HG03139 (cell line): ENCODE data around the gene PCBP3.
"Not testable (repeated sequence)": the region's sequence is repeated elsewhere in the genome, so short reads cannot be mapped to it uniquely, and the experiment has no call there.

Experiments
- ATAC-seq: cut with Tn5 transposase; IDR thresholded peaks from one replicate; pipeline ENCODE4 v1.9.1; 2021; ENCODE audit not compliant: unreplicated experiment

The PCBP3 gene

DNA sequence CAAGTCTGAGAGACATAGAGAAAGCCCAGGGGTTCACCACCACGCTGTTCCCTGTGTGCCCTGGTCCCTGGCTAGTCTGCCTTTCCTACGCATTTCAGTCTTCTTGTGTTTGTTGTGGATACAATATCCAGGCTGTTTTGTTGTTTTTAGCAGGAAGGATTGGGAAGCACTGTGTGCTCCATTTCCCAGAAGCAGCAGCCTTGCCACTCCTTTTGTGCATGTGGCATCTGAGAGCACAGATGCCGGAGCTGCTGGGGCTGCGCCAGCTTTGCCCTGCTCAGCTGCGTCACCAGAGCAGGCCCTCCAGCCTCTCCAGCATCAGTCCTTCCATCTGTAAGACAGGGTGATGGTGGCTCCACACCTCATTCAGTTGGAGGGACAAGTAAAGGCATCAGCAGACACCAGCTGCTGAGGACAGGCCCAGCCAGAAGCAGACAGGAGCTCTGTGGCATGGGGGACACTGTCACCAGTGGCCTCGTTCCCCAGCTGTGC is 243.6 kb downstream of the PCBP3 start:
- ATAC-seq: no peak

DNA sequence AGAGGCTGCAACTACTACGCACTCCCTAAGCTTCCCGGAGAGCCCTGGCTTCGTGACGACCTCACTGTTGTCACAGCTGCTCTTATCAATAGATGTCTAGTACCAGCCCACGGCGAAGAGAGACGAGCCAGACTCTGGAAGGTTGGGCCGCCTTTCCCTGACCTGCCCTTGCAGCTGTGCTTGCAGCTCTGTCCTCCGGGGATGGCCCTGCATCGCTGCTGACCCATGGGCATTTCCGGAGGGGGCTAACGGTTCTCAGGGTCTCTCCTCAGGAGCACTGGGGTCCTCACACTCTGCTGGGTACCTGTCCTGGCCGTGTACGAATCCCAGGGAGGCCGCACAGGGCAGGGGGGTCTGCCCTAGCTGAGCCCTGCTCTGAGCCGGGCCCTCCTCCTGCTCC is 244.3 kb downstream of the PCBP3 start:
- no peak for ATAC-seq

DNA sequence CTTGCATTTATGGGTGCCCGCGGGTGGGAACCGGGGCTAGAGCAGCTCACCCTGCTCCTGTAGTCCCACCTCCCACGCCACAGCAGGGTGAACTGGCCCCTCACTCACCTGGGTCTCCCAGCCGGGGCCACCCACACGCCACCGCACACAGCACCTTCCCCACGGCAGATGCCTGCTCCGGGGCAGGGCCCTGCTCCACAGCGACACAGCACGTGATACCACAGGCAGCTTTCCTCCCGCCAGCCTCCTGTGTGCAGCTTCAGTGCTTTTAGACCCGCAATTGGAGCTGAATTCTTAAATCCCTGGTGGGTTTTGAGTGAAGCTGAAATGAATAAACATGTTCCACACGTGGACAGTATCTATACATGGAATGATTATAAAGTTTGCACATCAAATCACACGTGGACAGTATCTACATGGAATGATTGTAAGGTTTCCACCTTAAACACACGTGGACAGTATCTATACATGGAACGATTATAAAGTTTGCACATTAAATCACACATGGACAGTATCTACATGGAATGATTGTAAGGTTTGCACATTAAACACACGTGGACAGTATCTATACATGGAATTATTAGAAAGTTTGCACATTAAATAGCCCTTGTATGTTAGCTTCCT is 245.0 kb downstream of the PCBP3 start:
- no peak for ATAC-seq

- no peak for ATAC-seq
These were observed 245.7 kb downstream of the PCBP3 start for GRCh38 chr21:45889256-45889655.

DNA sequence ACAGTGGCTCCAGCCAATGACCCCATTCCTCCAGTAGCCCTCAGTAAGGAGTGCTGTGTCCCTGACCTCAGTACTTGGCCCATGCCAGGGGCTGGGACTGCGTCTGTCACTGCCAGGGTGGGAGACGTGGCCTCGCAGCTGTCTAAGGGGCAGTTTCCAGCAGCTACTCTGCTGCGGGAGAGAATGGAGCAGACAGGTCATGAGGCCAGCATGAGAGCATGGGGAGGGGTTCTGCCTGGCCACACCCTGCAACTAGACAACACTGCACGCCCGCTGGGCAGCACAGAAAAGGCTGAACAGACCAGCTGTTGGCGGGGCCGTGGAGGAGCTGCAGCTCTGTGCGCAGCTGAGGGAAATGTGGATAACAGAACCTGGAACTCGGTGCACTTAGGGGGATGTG is 246.4 kb downstream of the PCBP3 start:
- ATAC-seq: no peak

DNA sequence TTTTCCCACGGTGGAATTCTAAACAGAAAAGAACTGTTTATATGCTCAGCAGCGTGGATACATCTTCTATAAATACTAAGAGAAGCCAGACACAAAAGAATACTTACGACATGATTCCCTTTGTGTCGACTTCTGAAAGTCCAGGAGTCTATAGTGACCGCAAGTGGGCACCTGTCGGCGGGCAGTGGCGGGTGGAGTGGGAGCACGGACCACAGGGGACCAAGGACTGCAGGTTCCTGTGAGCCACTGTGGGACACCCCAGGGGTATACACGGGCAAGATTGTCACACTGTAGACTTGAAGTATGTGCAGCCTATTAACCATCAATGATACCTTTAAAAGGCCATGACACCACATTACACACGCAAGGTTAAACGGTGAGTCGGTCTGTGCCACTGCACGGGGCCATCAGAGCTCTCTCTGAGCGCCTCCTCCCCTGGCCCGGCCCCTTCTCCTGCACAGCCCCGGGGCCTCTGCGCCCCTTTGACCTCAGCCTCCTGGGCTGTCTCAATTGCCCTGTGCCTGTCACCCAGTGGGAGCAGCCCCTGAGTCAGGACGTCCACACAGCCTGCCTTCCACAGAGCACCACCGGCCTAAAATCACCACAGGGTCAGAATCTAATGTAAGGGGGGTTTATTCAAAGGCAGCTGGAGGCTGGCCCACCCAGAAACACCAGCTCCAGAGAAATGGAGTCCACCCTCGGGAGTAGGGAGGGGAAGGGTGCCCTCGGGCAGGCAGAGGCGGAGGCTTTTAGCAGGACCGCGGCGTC is 248.0 kb downstream of the PCBP3 start:
- ATAC-seq: no peak

- no peak for ATAC-seq
These were observed 248.8 kb downstream of the PCBP3 start for GRCh38 chr21:45892156-45892915.

DNA sequence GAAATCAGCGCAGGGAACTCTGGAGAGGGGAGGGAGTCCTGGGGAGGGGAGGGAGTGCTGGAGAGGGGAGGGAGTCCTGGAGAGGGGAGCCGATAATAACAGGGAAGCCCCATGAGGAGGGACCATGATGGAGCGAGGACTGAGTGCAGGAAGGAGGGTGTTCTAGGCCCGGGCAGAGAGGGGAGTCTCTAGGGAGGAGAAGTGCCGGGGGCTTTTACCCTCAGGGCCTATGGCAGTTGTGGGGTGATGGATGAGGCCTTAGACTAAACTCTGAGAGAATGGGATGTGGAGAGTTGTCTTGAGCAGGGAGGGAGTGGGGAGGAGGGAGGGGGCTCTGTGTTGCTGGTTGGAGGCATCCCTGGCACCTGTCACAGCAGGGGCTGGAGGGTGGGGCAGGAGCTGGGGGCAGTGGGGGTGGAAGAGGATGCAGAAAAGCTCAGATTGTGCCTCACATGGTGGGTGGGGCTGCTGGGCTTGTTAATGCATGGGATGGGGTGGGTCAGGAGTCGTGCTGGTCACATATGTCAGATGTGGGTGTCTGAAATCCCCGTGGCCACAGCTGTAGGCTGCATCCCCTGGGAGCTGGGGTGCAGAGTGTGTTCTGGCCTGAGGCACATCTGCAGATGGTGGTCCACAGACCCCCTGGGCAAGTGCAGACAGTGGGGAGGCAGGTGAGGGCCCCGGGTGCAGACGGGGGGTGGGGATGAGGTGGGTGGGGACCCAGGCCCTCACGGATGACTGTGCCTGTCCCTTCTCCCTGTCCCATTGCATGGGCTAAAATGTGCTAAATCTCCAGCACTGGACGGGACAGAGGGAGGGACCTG is 249.6 kb downstream of the PCBP3 start:
- no peak for ATAC-seq

DNA sequence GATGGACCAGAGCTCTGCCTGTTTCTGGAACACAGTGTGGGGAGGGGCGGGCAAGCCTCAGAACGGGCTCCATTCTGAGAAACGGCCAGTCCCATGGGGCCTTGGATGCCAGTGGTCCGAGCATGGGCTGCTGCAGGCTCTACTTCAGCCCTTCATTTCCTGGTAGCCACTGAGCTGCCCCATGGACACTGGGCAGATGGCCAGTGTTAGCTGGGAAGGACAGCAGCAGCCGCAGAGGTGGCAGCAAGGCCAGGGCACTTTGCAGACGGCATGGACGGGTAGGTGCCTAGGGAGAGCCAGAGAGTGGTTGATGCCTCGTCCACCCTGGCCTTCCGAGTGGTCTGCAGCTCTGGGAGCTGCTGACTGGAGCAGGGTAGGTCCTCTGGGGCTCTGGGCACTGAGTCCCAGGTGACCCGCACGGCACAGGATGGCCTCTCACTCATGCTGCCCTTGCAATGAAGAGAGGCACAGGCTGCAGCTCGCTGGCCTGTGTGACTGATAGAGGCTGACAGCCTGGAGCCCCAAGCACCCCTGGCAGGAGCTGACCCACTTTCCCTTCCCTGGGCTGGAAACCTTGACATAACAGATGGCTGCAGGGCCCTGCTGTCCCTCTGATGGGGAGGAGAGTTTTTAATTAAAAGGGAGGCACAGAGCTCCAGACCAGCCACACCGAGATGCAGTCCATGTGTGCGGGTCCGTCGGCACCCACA is 250.4 kb downstream of the PCBP3 start:
- no peak for ATAC-seq

GRCh38 chr21:45894450-45894825 is 250.9 kb downstream of the PCBP3 start:
- no peak for ATAC-seq

GRCh38 chr21:45894906-45895777 is 251.6 kb downstream of the PCBP3 start:
- ATAC-seq: no peak

GRCh38 chr21:45895778-45896370 is 252.3 kb downstream of the PCBP3 start:
- ATAC-seq: no peak

GRCh38 chr21:45896431-45896830 is 252.9 kb downstream of the PCBP3 start:
- ATAC-seq: not testable (repeated sequence)

- ATAC-seq: no peak
These were observed 253.9 kb downstream of the PCBP3 start for GRCh38 chr21:45897191-45898027.

- ATAC-seq: no peak
These were observed 254.5 kb downstream of the PCBP3 start for GRCh38 chr21:45898028-45898350.

GRCh38 chr21:45898781-45899180 is 255.3 kb downstream of the PCBP3 start:
- ATAC-seq: no peak

DNA sequence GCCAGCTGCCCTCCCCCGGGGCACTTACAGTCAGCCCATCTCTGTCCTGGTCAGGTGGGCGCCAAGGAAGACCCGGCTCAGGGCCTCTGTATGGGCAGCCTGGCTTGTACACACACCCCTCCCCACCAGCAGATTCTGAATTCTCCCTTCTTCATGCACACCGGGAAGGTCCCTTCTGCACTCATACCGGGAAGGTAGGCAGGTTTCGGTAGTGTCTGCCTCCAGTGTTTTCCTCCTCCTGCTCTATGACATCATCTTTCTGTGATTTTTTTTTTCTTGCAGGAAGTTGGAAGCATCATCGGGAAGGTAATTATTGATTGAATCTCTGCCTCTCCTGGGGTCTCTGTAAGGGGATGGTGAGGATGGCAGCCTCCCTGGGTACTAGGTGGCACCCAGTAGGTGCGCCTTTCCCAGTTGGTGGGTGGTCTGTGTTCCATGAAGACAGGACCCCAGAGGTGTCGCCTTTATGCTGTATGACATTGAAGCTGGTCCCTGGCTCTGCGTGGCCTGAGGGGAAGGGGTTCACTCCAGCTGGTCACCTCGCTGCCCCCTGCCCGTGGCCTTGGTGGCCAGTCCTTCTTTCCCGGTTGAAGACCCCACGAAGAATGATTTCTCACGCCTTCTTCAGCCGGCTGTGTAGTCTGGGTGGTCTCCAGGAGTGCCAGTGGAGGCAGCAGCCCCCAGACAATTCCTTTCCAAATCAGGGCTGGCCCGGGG is 255.9 kb downstream of the PCBP3 start:
- no peak for ATAC-seq
